SU-DHL-6 (cell line): ENCODE results near the gene PIK3CD.

Experiments used
- H2AFZ ChIP-seq: fragments of 200-600 bp; sonication (generic); 2 replicates; pipeline ENCODE4 v1.6.1; 2014; ENCODE audit warnings: low read depth, mild to moderate bottlenecking, moderate library complexity, mixed read lengths, antibody characterized with exemption, low read length; ENCODE audit not compliant: severe bottlenecking
- H3F3A ChIP-seq: fragments of 200-600 bp; shearing (Covaris generic); 2 replicates; pipeline ENCODE4 v1.6.0; 2016; ENCODE audit warnings: antibody characterized with exemption, mild to moderate bottlenecking; ENCODE audit not compliant: insufficient read depth
- H3K27ac ChIP-seq: fragments of 200-600 bp; sonication (generic); 2 replicates; pipeline ENCODE4 v1.5.1; 2016; ENCODE audit warnings: low read depth, mild to moderate bottlenecking, low read length, moderate library complexity, mixed read lengths
- H3K27me3 ChIP-seq: fragments of 200-600 bp; sonication (generic), shearing (Covaris generic); 2 replicates; pipeline ENCODE4 v1.6.0; 2014; ENCODE audit warnings: mild to moderate bottlenecking, low read length
- H3K36me3 ChIP-seq: fragments of 200-600 bp; sonication (generic); 2 replicates; pipeline ENCODE4 v1.6.1; 2014; ENCODE audit warnings: mild to moderate bottlenecking, low read length, mixed read lengths
- H3K4me2 ChIP-seq: fragments of 300-600, 200-600 bp; shearing (Covaris generic), sonication (generic); 2 replicates; pipeline ENCODE4 v1.6.0; 2014; ENCODE audit warnings: low read length, low read depth, mild to moderate bottlenecking; ENCODE audit not compliant: poor library complexity, severe bottlenecking
- H3K4me3 ChIP-seq: fragments of 200-600 bp; sonication (generic); 2 replicates; pipeline ENCODE4 v1.5.1; 2014; ENCODE audit warnings: antibody characterized with exemption, low read length, mild to moderate bottlenecking, mixed read lengths; ENCODE audit not compliant: insufficient read depth, poor library complexity, severe bottlenecking
- H3K79me2 ChIP-seq: fragments of 200-600 bp; sonication (generic); 2 replicates; pipeline ENCODE4 v1.6.1; 2014; ENCODE audit warnings: mild to moderate bottlenecking, low read length, moderate library complexity; ENCODE audit not compliant: insufficient read depth
- H3K9ac ChIP-seq: fragments of 200-600 bp; sonication (generic); 2 replicates; pipeline ENCODE4 v1.7.0; 2014; ENCODE audit warnings: mild to moderate bottlenecking, low read length
- H3K9me2 ChIP-seq: fragments of 200-600 bp; sonication (generic); replicated peaks from 2 replicates; pipeline ENCODE4 v1.6.1; 2014; ENCODE audit warnings: low read length; ENCODE audit not compliant: insufficient read depth
- H3K9me3 ChIP-seq: fragments of 200-600 bp; sonication (generic); 2 replicates; pipeline ENCODE4 v1.6.1; 2014; ENCODE audit warnings: low read length, mixed read lengths; ENCODE audit not compliant: insufficient read depth
- H4K20me1 ChIP-seq: fragments of 200-600 bp; sonication (generic); 2 replicates; pipeline ENCODE4 v1.6.1; 2014; ENCODE audit warnings: low read depth, mild to moderate bottlenecking, antibody characterized with exemption, low read length, moderate library complexity, mixed read lengths
- EZH2phosphoT487 ChIP-seq: fragments of 200-600 bp; sonication (generic), shearing (Covaris generic); conservative IDR thresholded peaks from 2 replicates; pipeline ENCODE4 v1.6.1; 2018; ENCODE audit warnings: mild to moderate bottlenecking, antibody characterized with exemption, low read length, moderate library complexity, mixed read lengths
- TF ChIP-seq, protein P1 (sequence below): fragments of 200-600 bp; sonication (generic); IDR thresholded peaks from one replicate; pipeline ENCODE4 v1.5.1; 2017; ENCODE audit warnings: antibody characterized with exemption, mild to moderate bottlenecking, low read length, moderate library complexity; ENCODE audit not compliant: insufficient read depth, poor library complexity, severe bottlenecking

Gene PIK3CD

DNA sequence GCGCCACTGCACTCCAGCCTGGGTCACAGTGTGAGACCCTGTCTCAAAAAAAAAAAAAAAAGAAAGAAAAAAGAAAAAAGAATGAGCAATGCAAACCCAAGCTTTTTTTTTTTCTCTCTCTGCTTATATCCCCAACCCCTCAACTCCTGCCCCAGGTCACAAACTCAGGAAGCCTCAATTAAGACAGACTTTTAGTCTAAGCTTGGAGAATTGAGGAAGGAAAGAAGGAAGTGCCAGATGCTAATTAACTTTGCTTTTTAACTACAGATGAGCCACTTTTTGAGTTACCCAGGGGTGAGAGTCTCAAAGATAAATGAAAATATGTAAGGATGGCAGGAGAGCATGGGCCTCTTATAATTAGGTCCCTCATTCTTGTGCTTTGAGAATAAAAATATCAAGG is 33.3 kb downstream of the PIK3CD start:
- Histone ChIP-seq H3K36me3 (no peaks in the 10 kb centered on the region), H3K4me2 (no peak overlapping the region), H3K9me2 (no peaks in the 10 kb centered on the region), H3K27me3 (no peaks in the 10 kb centered on the region), H3K4me3 (no peak overlapping the region), H3K79me2 (peaks cover 28% of the 10 kb centered on the region), H3K27ac (peak overlapping the region; percentile 60), H4K20me1 (no peaks in the 10 kb centered on the region), H3F3A (peaks cover 41% of the 10 kb centered on the region), H3K9me3 (no peaks in the 10 kb centered on the region), H3K9ac (no peak overlapping the region), H2AFZ (no peak overlapping the region)
- TF ChIP-seq, protein P1, sequence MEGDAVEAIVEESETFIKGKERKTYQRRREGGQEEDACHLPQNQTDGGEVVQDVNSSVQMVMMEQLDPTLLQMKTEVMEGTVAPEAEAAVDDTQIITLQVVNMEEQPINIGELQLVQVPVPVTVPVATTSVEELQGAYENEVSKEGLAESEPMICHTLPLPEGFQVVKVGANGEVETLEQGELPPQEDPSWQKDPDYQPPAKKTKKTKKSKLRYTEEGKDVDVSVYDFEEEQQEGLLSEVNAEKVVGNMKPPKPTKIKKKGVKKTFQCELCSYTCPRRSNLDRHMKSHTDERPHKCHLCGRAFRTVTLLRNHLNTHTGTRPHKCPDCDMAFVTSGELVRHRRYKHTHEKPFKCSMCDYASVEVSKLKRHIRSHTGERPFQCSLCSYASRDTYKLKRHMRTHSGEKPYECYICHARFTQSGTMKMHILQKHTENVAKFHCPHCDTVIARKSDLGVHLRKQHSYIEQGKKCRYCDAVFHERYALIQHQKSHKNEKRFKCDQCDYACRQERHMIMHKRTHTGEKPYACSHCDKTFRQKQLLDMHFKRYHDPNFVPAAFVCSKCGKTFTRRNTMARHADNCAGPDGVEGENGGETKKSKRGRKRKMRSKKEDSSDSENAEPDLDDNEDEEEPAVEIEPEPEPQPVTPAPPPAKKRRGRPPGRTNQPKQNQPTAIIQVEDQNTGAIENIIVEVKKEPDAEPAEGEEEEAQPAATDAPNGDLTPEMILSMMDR: no peak
- TF ChIP-seq EZH2phosphoT487: no peak

DNA sequence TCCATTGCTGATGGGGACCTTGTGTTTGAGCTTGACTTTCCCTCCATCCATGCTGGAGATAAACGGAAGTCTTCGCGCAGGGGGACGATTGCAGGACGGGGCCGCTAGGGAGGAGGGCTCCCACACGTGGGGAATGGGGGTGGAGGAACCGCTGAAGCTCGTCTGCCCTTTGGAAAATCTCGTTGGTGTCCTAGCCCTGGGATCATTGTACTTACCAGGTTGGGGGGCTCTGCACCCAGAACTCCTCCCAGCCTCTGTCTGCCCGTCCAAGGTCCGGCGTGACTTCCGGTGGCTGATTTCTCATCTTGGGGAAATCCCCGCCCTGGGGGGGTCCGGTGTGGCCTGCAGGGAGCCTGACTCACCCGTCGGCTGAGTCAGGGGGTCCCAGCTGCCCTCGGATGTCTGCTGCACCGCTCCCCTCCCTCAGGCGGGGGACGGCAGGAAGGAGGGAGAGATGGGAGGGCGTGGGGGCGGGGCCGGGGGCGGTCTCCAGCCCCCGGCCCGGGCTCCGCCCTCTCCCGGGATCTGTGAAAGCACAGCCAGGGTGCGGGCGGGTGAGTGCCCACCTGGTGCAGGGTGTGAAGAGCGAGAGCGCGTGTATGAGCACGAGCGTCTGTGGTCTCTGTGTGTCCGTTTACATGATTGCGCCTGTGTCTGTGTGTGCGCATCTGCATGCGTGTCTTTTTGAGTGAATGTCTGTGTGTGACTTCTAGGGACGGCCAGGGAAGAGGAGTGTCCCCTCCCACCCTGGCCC is 35.8 kb downstream of the PIK3CD start:
- H2AFZ ChIP-seq: peak overlapping the region; percentile 80
- peaks cover 41% of the 10 kb centered on the region for H3F3A ChIP-seq
- TF ChIP-seq EZH2phosphoT487: no peak
- TF ChIP-seq, protein P1: no peak
- peak overlapping the region; percentile 88 for H3K27ac ChIP-seq
- no peaks in the 10 kb centered on the region for H3K9me2 ChIP-seq
- H3K4me2 ChIP-seq: peak overlapping the region; percentile 94
- no peaks in the 10 kb centered on the region for H3K9me3 ChIP-seq
- peaks cover 15% of the 10 kb centered on the region for H3K79me2 ChIP-seq
- peak overlapping the region; percentile 70 for H3K4me3 ChIP-seq
- no peaks in the 10 kb centered on the region for H3K36me3 ChIP-seq
- H3K27me3 ChIP-seq: no peaks in the 10 kb centered on the region
- no peaks in the 10 kb centered on the region for H4K20me1 ChIP-seq
- peak overlapping the region; percentile 69 for H3K9ac ChIP-seq

DNA sequence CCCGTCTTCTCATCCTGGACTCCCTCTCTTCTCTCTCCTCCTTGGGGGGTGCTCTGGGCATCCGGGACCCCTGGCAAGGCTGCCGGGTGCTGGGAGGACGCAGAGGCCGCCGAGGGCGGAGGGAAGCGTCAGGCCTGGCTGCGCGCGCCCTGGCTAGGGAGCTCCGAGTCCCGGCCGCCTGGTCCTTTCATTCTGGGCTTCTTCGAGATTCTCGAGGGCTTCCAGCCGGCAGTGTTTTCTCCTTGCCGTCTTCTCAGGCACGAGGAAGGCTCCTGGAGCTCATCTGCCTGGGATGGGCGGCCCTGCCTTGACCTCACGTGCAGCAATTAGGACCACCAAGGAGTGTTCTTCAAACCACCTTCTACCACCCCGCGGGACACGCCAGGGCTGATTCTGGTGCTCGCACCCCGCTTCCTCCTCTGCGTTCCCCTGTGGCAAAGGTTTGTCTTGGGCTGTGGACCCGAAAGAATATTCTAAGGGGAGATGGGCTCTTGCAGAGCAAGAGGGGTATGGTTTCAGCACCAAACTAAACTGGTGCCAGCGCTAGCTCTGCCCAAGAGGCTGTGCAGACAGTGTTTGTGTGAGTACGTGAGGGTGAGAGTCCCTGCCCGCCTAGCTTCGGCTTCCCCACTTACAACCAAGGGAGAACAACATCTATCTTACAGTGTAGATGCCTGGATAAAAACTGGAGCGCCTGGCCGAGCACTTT is 36.5 kb downstream of the PIK3CD start:
- H3K27ac ChIP-seq: peak overlapping the region; percentile 88
- peak overlapping the region; percentile 69 for H3K9ac ChIP-seq
- peak overlapping the region; percentile 80 for H2AFZ ChIP-seq
- no peaks in the 10 kb centered on the region for H3K27me3 ChIP-seq
- no peaks in the 10 kb centered on the region for H3K9me2 ChIP-seq
- H3K9me3 ChIP-seq: no peaks in the 10 kb centered on the region
- H4K20me1 ChIP-seq: no peaks in the 10 kb centered on the region
- TF ChIP-seq EZH2phosphoT487: no peak
- TF ChIP-seq, protein P1: no peak
- peak overlapping the region; percentile 70 for H3K4me3 ChIP-seq
- H3K79me2 ChIP-seq: peaks cover 15% of the 10 kb centered on the region
- no peaks in the 10 kb centered on the region for H3K36me3 ChIP-seq
- peaks cover 41% of the 10 kb centered on the region for H3F3A ChIP-seq
- peak overlapping the region; percentile 94 for H3K4me2 ChIP-seq
